Colonic mucosa (tissue), 4 donors: ENCODE results near the gene CAMK1G. TPM values are rescaled to one million over a fixed set of nuclear protein-coding genes. Genes with fewer than 3 reads are reported as not detected.

Experiments used
- DNase-seq: peaks from one replicate; pipeline ENCODE4 v3.0.0-alpha.2; 2020
- H3K27ac ChIP-seq: fragments of 200-600 bp; one replicate; pipeline ENCODE4 v1.8.0; 2021
- H3K27me3 ChIP-seq: fragments of 200-600 bp; one replicate; pipeline ENCODE4 v1.8.0; 2021
- H3K36me3 ChIP-seq: fragments of 200-600 bp; one replicate; pipeline ENCODE4 v1.8.0; 2021
- H3K4me1 ChIP-seq: fragments of 200-600 bp; one replicate; pipeline ENCODE4 v1.8.0; 2021; ENCODE audit warnings: mild to moderate bottlenecking
- H3K4me3 ChIP-seq: fragments of 200-600 bp; one replicate; pipeline ENCODE4 v1.8.0; 2021
- H3K9ac ChIP-seq, 2 donors: one replicate each; pipeline ENCODE4 v1.7.0; 2013; ENCODE audit warnings: control low read depth in 2 of 2, low read depth in 2 of 2, low read length in 2 of 2
- H3K9me3 ChIP-seq: fragments of 200-600 bp; one replicate; pipeline ENCODE4 v1.8.0; 2021
- intact Hi-C: fragments of 100-400 bp; cut with DNase I; formaldehyde crosslinking; loops from one replicate; pipeline ENCODE4 v1.14.1; 2022
- total RNA-seq, 2 donors: library from RNA; stranded (reverse); fragmentation: NEBNext Ultra II Directional in 1 of 2; extraction: Animal tissue kit (Norgen Biotek cat#: 25700) in 1 of 2; gene quantifications; one replicate each; pipeline ENCODE4 v1.2.1, GENCODE V29; 2021
- TF ChIP-seq, protein P1 (sequence below): fragments of 200-600 bp; IDR thresholded peaks from one replicate; pipeline ENCODE4 v1.8.0; 2022; ENCODE audit warnings: antibody characterized with exemption, mild to moderate bottlenecking
- donor health status: healthy.
- donor health status: DM: no; HTN: no; CAD: no.
- donor health status: DM: no; HTN: no; CAD: no.

CAMK1G gene
- total RNA-seq, 2 donors from 2014 or later, result 0.21 TPM; not detected in 1

DNA sequence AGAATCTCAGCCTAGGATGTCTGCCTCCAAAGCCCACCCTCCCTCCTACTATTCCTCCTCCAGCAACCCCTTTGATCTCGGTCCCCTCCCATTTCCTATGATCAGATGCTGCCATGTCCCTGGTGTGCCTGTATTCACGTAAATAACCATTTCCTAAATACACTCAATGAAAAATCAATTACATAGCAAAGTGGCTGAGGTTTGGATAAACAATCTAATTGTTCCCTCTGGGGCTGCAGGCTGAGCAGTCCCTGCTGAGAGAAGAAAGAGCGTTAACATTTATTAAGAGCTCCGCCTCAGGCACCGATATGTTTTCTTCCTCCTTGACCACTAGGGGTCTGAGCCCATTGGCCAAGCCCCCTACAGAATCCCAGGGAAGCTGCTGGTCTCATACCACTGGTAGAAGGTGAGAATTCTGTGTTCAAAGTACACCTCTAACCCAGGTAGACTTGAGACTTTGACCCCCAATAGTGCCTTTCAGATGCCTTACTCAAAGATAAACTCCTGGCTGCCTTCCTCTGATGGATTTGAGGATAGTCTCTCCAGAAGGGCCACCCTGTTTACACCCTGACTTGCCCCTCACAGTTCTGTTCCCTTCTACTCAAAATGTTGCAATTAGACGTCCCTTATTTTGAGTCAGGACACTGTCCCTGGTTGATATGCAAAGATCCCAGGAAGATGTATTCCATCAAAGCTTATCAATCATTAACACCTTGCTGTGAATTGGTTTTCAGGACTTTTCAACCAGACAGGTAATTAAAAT, 33.9 kb upstream of the CAMK1G start:
- Histone ChIP-seq H3K27ac (no peak overlapping the region), H3K27me3 (no peaks in the 10 kb centered on the region), H3K36me3 (no peaks in the 10 kb centered on the region), H3K4me1 (no peaks in the 10 kb centered on the region), H3K9me3 (no peaks in the 10 kb centered on the region), H3K4me3 (no peak overlapping the region), H3K9ac (no peak overlapping the region)
- DNase-seq, result no peak
- TF ChIP-seq, protein P1, sequence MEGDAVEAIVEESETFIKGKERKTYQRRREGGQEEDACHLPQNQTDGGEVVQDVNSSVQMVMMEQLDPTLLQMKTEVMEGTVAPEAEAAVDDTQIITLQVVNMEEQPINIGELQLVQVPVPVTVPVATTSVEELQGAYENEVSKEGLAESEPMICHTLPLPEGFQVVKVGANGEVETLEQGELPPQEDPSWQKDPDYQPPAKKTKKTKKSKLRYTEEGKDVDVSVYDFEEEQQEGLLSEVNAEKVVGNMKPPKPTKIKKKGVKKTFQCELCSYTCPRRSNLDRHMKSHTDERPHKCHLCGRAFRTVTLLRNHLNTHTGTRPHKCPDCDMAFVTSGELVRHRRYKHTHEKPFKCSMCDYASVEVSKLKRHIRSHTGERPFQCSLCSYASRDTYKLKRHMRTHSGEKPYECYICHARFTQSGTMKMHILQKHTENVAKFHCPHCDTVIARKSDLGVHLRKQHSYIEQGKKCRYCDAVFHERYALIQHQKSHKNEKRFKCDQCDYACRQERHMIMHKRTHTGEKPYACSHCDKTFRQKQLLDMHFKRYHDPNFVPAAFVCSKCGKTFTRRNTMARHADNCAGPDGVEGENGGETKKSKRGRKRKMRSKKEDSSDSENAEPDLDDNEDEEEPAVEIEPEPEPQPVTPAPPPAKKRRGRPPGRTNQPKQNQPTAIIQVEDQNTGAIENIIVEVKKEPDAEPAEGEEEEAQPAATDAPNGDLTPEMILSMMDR, result no peak
- intact Hi-C loops, result no loop called here

DNA sequence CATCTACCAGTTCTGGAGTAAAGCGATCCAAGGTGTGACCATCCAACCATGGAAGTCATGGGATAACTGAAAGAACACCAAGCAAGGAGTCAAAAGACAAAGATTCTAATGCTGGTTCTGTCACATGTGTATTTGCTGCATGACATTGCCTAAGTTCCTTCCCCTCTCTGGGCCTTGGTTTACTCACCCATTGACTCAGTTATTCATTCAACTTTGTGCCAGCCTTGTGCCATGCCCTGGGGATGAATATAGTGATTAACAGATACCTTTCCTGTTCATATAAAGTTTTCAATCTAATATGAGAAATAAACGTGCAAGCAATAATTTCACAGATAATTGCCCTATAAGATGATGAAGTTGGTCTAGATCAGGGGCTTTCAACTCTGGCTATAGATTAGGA, 33.0 kb upstream of the CAMK1G start:
- no peaks in the 10 kb centered on the region for H3K27me3 ChIP-seq
- DNase-seq, result no peak

GRCh38 chr1:209552406-209553264, 30.9 kb upstream of the CAMK1G start:
- Histone ChIP-seq H3K4me1 (no peaks in the 10 kb centered on the region), H3K27ac (no peak overlapping the region)
- intact Hi-C loops, result no loop called here

More for the DNA sequence above, 33.0 kb upstream of the CAMK1G start:
- Histone ChIP-seq H3K36me3 (no peaks in the 10 kb centered on the region), H3K9ac (no peak overlapping the region), H3K4me3 (no peak overlapping the region), H3K4me1 (no peaks in the 10 kb centered on the region), H3K9me3 (no peaks in the 10 kb centered on the region), H3K27ac (no peak overlapping the region)
- intact Hi-C loops, result no loop called here
- TF ChIP-seq, protein P1, result no peak

DNA sequence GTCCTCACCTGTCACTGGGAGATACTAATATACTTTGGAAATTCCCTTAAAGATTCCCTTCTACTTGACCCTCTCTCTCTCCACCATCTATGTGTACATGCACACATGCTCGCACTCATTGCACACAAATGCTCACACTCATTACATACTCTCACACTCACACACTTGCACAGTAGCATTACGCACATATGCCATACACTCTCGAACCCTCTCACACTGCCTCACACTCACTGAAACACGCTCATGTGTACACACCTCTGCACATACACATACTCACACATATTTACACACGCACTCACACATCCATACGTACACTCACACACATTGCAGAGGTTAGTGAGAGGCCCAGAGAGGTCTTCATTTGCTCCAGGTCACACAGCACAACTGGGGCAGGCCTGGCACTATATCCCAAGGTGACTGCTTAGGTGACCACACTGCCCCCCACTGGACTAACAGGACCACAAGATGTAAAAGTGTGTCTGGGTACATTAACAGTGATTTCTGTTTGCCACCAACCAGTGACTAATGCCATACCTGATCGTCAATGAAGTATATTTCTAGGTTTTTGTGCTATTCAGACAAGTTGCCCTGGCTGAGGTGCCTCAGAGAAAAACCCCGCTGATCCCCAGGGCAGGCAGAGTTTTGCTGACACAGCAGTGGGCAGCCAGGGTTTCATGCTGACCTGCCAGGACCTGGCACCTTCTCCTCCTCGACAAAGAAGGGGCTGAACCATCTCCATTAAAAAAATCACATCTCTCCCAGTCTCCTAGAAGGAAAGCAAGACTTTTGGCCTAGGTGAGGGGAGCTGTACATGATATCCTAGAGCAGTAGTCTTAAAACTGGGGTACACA, 28.5 kb upstream of the CAMK1G start:
- H3K36me3 ChIP-seq, result no peaks in the 10 kb centered on the region
- intact Hi-C loops, result no loop called here
- TF ChIP-seq, protein P1, result no peak
- H3K9ac ChIP-seq, result no peak overlapping the region
- H3K27me3 ChIP-seq, result no peaks in the 10 kb centered on the region
- DNase-seq, result no peak
- no peak overlapping the region for H3K4me3 ChIP-seq
- no peaks in the 10 kb centered on the region for H3K4me1 ChIP-seq
- no peak overlapping the region for H3K27ac ChIP-seq
- H3K9me3 ChIP-seq, result no peaks in the 10 kb centered on the region

More at GRCh38 chr1:209552406-209553264, 30.9 kb upstream of the CAMK1G start:
- Histone ChIP-seq H3K9ac (no peak overlapping the region), H3K9me3 (no peaks in the 10 kb centered on the region), H3K4me3 (no peak overlapping the region), H3K27me3 (no peaks in the 10 kb centered on the region), H3K36me3 (no peaks in the 10 kb centered on the region)
- TF ChIP-seq, protein P1, result no peak
- no peak for DNase-seq

GRCh38 chr1:209556162-209556690, 27.3 kb upstream of the CAMK1G start:
- H3K36me3 ChIP-seq, result no peaks in the 10 kb centered on the region
- H3K27ac ChIP-seq, result no peak overlapping the region
- TF ChIP-seq, protein P1, result no peak
- intact Hi-C loops, result no loop called here
- H3K9ac ChIP-seq, result no peak overlapping the region
- no peaks in the 10 kb centered on the region for H3K27me3 ChIP-seq
- no peaks in the 10 kb centered on the region for H3K9me3 ChIP-seq
- H3K4me1 ChIP-seq, result no peaks in the 10 kb centered on the region
- DNase-seq, result no peak
- H3K4me3 ChIP-seq, result no peak overlapping the region
